Heart right ventricle (tissue), 16 donors: Measurements from ENCODE around the gene WDFY1. TPM values are rescaled to one million over a fixed set of nuclear protein-coding genes. Genes with fewer than 3 reads are reported as not detected.

Source experiments
- ATAC-seq, 8 donors: fragments of 200-7000 bp; cut with Tn5 transposase; one replicate each; pipeline ENCODE4 v1.9.1; 2020; ENCODE audit warnings: mild to moderate bottlenecking in 8 of 8, moderate library complexity in 8 of 8, moderate number of reproducible peaks in 1 of 8
- DNase-seq, 2 donors: peaks; one replicate each; pipeline ENCODE4 v3.0.0-alpha.2; 2020
- H3K27ac ChIP-seq, 10 donors: fragments of 200-600 bp; sonication (generic) in 2 of 10; one replicate each; pipeline versions ENCODE4 v1.5.0 to v1.8.0; 2020 to 2022; ENCODE audit warnings: mild to moderate bottlenecking in 3 of 10
- H3K27me3 ChIP-seq, 7 donors: fragments of 200-600 bp; one replicate each; pipeline ENCODE4 v1.8.0; 2021 to 2022; ENCODE audit warnings: mild to moderate bottlenecking in 2 of 7
- H3K36me3 ChIP-seq, 9 donors: fragments of 200-600 bp; sonication (generic) in 1 of 9; one replicate each; pipeline versions ENCODE4 v1.5.0 to v1.8.0; 2020 to 2022; ENCODE audit warnings: mild to moderate bottlenecking in 2 of 9
- H3K4me1 ChIP-seq, 9 donors: fragments of 200-600 bp; sonication (generic) in 1 of 9; one replicate each; pipeline versions ENCODE4 v1.5.0 to v1.8.0; 2020 to 2022; ENCODE audit warnings: mild to moderate bottlenecking in 4 of 9
- H3K4me3 ChIP-seq, 10 donors: fragments of 200-600 bp; sonication (generic) in 2 of 10; one replicate each; pipeline versions ENCODE4 v1.5.0 to v1.8.0; 2020 to 2022; ENCODE audit warnings: mild to moderate bottlenecking in 7 of 10, moderate library complexity in 2 of 10
- H3K9me3 ChIP-seq, 11 donors: fragments of 200-600 bp in 10 of 11; sonication (generic) in 2 of 11; one replicate each; pipeline versions ENCODE4 v1.5.0 to v1.8.0; 2013 to 2022; ENCODE audit warnings: mild to moderate bottlenecking in 2 of 11, control low read depth in 1 of 11, moderate library complexity in 1 of 11
- WGBS, 2 donors: extraction: QIAGEN DNeasy Blood & Tissue Kit; methylation state at CpG; one replicate each; pipeline ENCODE4 v1.1.7; 2013; ENCODE audit warnings: inconsistent platforms in 1 of 2; 5-methylcytosine and 5-hydroxymethylcytosine counted together
- intact Hi-C, 10 donors: fragments of 100-400 bp; cut with DNase I; formaldehyde crosslinking; loops; one replicate each; pipeline versions ENCODE4 v1.11.1 to v1.14.2; 2022
- polyA plus RNA-seq, 2 donors: library from polyadenylated mRNA; stranded (reverse); fragments of 200-250 nt; gene quantifications; one replicate each; pipeline ENCODE4 v1.2.3, GENCODE V29; 2013
- total RNA-seq, 10 donors: library from RNA; stranded (reverse); fragmentation: NEBNext Ultra II Directional in 3 of 10; extraction: Animal tissue kit (Norgen Biotek cat#: 25700) in 3 of 10; gene quantifications; one replicate each; pipeline versions ENCODE4 v1.2.1 to v1.2.4, GENCODE V29; 2021 to 2023
- TF ChIP-seq, protein P1 (sequence below), 9 donors: fragments of 200-600 bp; sonication (generic) in 2 of 9; IDR thresholded peaks; one replicate each; pipeline versions ENCODE4 v1.5.0 to v1.8.0; 2021 to 2022; ENCODE audit warnings: antibody characterized with exemption in 9 of 9, mild to moderate bottlenecking in 5 of 9, moderate library complexity in 1 of 9
- donor health status: Arrhythmogenic right ventricular cardiomyopathy.
- donor health status: ischemic (EF 13 %, LVEDD 7.1; RV severe dilation, severe dysfunction).
- donor health status: healthy with polysubstance abuse.
- donor health status: DM: no; HTN: yes; CAD: no.
- donor health status: DM: no; HTN: no; CAD: no.
- donor health status: ischemic (EF 25% LVEDD 6.9; RV normal size, moderate dysfunction).
- donor health status: ischemic (EF 25% LVEDD 5.7; RV mildly dilated, moderate dysfunction).
- donor health status: healthy.
- donor health status: DM: yes; HTN: yes; CAD: no.
- donor health status: Ischemic cardiomyopathy.
- donor health status: ischemic (EF 35%, LVEDD 5.7; RV mildly dilated, moderate dysfunction).
- donor health status: nonischemic (EF 11% LVEDD 7.7; RV severe dilation, severe dysfunction).
- donor health status: DM: yes; HTN: yes; CAD: no.
- donor health status: PGD.
- donor health status: ischemic (EF 29% LVEDD 5.4; RV normal size, mild dysfunction).
- donor health status: nonischemic (EF 23%, LVEDD 6.1; RV moderate dilation, normal function).

Gene WDFY1
- total and polyA plus RNA-seq, 12 donors, result 8.1 to 25.9 (median 14.3) TPM

DNA sequence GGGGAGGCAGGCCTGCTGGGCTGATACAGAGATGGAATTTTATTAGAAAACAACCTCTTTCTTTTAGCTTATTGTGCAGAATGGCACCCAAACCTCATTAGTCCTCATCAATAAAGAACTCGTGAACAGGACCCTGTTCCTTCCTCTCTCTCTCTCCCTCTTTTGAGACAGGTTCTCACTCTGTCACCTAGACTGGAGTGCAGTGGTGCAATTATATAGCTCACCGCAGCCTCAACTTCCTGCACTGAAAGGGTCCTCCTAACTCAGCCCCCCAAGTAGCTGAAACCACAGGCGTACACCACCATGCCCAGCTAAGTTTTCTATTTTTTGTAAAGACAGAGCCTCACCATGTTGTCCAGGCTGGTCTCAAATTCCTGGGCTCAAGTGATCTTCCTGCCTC, 86.1 kb downstream of the WDFY1 start:
- Histone ChIP-seq H3K27me3 (no peaks in the 10 kb centered on the region), H3K9me3 (no peaks in the 10 kb centered on the region), H3K4me1 (no peaks in the 10 kb centered on the region), H3K36me3 (peaks cover 0 to 15% (median 0%) of the 10 kb centered on the region in 9 donors), H3K27ac (no peak overlapping the region), H3K4me3 (no peak overlapping the region)
- ATAC-seq, result no peak
- WGBS, 2 donors, result 94 to 95% methylated on average over 3 of the region's 3 CpGs
- TF ChIP-seq, protein P1, sequence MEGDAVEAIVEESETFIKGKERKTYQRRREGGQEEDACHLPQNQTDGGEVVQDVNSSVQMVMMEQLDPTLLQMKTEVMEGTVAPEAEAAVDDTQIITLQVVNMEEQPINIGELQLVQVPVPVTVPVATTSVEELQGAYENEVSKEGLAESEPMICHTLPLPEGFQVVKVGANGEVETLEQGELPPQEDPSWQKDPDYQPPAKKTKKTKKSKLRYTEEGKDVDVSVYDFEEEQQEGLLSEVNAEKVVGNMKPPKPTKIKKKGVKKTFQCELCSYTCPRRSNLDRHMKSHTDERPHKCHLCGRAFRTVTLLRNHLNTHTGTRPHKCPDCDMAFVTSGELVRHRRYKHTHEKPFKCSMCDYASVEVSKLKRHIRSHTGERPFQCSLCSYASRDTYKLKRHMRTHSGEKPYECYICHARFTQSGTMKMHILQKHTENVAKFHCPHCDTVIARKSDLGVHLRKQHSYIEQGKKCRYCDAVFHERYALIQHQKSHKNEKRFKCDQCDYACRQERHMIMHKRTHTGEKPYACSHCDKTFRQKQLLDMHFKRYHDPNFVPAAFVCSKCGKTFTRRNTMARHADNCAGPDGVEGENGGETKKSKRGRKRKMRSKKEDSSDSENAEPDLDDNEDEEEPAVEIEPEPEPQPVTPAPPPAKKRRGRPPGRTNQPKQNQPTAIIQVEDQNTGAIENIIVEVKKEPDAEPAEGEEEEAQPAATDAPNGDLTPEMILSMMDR (IDR thresholded peaks at IDR 0.05), result no peak
- intact Hi-C loops, result no loop called here
- DNase-seq, result no peak

DNA sequence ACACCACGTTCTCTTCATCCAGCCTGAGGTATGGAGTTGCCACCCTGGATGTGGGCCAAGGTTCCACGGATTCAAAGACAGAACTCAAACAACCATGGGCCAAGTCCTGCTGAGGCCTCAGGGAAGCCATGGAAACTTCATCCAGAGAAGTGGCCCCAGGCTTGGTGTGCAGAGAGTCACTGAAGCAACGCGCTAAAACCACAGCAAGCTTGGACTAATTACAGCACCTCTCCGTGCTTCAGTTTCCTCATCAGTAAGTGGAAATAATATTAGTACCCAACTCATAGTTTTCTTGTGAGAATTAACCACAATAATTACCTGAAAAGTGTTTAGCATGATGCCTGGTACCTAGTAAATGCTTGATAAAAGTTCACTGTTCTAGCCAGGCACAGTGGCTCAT, 88.6 kb downstream of the WDFY1 start:
- H3K9me3 ChIP-seq, result no peaks in the 10 kb centered on the region
- ATAC-seq, result no peak
- TF ChIP-seq, protein P1 (IDR thresholded peaks at IDR 0.05), result no peak

DNA sequence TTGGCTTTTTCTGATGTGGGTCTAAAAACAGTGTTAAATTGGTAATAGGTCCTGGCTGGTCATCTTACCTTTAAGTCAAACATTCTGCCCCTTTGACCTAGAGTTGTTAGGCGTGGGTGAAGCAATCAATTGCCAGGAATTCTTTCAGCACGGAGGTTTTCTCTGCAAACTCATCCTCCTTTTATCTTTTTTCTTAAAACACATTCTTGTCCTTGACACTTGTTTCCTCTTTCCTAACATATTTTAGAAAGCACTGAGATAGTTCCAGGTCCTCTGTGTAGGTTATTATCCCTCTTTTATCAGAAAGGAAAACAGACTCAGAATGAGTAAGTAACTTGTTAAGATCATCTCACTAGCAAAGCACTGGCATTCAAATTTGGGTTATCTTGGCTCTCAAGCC, 89.1 kb downstream of the WDFY1 start:
- Histone ChIP-seq H3K9me3 (no peaks in the 10 kb centered on the region), H3K27me3 (no peaks in the 10 kb centered on the region), H3K4me3 (no peak overlapping the region), H3K36me3 (peaks cover 0 to 42% (median 0%) of the 10 kb centered on the region in 9 donors), H3K4me1 (no peaks in the 10 kb centered on the region), H3K27ac (no peak overlapping the region)
- TF ChIP-seq, protein P1 (IDR thresholded peaks at IDR 0.05), result no peak
- ATAC-seq, result no peak
- 67 to 70% methylated on average over 2 of the region's 2 CpGs for WGBS, 2 donors
- DNase-seq, result no peak
- intact Hi-C loops, result no loop called here

More for the DNA sequence above, 88.6 kb downstream of the WDFY1 start:
- H3K36me3 ChIP-seq, result peaks cover 0 to 37% (median 0%) of the 10 kb centered on the region in 9 donors
- no peak overlapping the region for H3K27ac ChIP-seq
- WGBS, 2 donors, result 86 to 88% methylated on average over 5 of the region's 5 CpGs
- intact Hi-C loops, result no loop called here
- no peaks in the 10 kb centered on the region for H3K27me3 ChIP-seq
- no peak for DNase-seq
- no peak overlapping the region for H3K4me3 ChIP-seq
- no peaks in the 10 kb centered on the region for H3K4me1 ChIP-seq

DNA sequence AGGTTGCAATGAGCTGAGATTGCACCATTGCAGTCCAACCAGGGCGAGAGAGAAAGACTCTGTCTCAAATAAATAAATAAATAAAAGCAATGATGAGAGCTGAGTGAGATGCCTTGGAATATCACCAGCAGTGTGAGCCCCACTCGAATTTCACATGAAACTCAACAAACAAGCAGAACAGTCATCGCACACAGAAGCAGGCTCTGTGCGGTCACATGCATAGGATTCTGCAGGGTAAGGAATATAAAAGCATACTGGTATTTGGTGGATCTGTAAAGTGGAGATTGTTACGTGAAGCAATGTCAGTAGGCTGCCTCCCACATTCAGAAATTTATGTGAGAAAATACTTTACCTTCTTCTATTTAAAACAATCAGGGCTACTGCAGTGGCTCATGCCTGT, 89.7 kb downstream of the WDFY1 start:
- WGBS, 2 donors, result 90 to 95% methylated on average over 5 of the region's 5 CpGs
- ATAC-seq (no peak), DNase-seq (no peak)
- intact Hi-C loops, result no loop called here
- no peaks in the 10 kb centered on the region for H3K27me3 ChIP-seq
- H3K9me3 ChIP-seq, result no peaks in the 10 kb centered on the region
- H3K27ac ChIP-seq, result no peak overlapping the region
- no peaks in the 10 kb centered on the region for H3K4me1 ChIP-seq
- no peak overlapping the region for H3K4me3 ChIP-seq
- TF ChIP-seq, protein P1 (IDR thresholded peaks at IDR 0.05), result no peak
- H3K36me3 ChIP-seq, result peaks cover 0 to 48% (median 0%) of the 10 kb centered on the region in 9 donors
